Measurements from ENCODE around the gene CCDC117. TPM values are rescaled to one million over a fixed set of nuclear protein-coding genes. Genes with fewer than 3 reads are reported as not detected.
"Not testable (repeated sequence)": the region's sequence is repeated elsewhere in the genome, so short reads cannot be mapped to it uniquely, and the experiment has no call there.

CCDC117 gene
- total RNA-seq, 4 donors from 2014 or later: 19.9 to 27.4 (median 20.1) TPM

DNA sequence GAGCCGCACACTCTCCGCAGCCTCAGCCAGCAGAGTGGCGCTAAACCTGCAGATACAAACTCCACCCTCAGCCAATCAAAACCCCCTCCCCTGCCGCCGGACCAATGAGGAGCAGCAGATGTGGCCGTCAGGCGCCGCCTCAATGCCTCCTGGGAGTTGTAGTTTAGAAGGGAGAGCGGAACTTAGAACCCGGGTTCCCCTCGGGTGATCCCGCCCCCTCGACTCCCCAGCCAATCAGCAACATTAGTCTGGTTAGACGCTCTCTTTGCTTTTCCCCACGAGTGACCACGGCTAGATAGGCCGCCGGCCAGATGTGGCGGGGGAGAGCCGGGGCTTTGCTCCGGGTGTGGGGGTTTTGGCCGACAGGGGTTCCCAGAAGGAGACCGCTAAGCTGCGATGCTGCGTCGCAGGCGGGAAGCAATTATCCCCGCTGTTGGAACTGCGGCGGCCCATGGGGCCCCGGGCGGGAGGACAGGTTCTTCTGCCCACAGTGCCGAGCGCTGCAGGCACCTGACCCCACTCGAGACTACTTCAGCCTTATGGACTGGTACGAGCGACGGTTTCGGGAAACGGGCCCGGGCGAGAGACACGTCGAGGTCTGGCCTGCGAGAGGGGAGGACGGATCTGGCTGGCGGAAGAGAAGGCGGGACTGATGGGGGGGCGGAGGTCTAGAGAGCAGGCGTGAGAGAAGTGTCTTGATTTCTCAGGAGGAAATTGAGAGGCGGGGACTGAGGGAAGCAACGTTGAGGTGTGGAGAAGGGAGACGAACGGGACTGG is 30.5 kb upstream of the CCDC117 start, which contains the start of the genes CHEK2 and HSCB:
CHEK2 (minus strand) TSS at position 36 of the 777 bp plus-strand sequence. CDS start 7,099 bp downstream, outside the sequence.
HSCB (plus strand) TSS at position 255 of the 777 bp plus-strand sequence; CDS start at position 312, 57 bp downstream.
- under 1% methylated on average over 21 of the region's 54 CpGs for WGBS
- H3K27me3 ChIP-seq: no peaks in the 10 kb centered on the region
- intact Hi-C loops (cut with DNase I): loop anchor here (10.0 kb wide), 1 partner anchor 137 kb away; no protein-coding TSS in a partner anchor
- peaks cover 10 to 20% (median 17%) of the 10 kb centered on the region in 4 donors for H3K4me1 ChIP-seq
- H3K4me3 ChIP-seq: peak within 1 kb of the TSS; percentile 68 to 100 (median 88)
- peak within 1 kb of the TSS; percentile 94 to 100 (median 97) for H3K27ac ChIP-seq (replicated peaks in 1 of 4)
- DNase-seq (ENCODE audit: extremely low spot score): peak; percentile 100
- no peaks in the 10 kb centered on the region for H3K9me3 ChIP-seq
- H3K36me3 ChIP-seq: peaks cover 28 to 34% (median 32%) of the 10 kb centered on the region in 4 donors
- TF ChIP-seq POLR2A (IDR thresholded peaks at IDR 0.05; ENCODE audit: low read depth) (peak; percentile 42), POLR2AphosphoS5 (IDR thresholded peaks at IDR 0.05) (peak; percentile 86 to 87), EP300 (IDR thresholded peaks at IDR 0.05) (no peak)
- TF ChIP-seq, protein P1, sequence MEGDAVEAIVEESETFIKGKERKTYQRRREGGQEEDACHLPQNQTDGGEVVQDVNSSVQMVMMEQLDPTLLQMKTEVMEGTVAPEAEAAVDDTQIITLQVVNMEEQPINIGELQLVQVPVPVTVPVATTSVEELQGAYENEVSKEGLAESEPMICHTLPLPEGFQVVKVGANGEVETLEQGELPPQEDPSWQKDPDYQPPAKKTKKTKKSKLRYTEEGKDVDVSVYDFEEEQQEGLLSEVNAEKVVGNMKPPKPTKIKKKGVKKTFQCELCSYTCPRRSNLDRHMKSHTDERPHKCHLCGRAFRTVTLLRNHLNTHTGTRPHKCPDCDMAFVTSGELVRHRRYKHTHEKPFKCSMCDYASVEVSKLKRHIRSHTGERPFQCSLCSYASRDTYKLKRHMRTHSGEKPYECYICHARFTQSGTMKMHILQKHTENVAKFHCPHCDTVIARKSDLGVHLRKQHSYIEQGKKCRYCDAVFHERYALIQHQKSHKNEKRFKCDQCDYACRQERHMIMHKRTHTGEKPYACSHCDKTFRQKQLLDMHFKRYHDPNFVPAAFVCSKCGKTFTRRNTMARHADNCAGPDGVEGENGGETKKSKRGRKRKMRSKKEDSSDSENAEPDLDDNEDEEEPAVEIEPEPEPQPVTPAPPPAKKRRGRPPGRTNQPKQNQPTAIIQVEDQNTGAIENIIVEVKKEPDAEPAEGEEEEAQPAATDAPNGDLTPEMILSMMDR (IDR thresholded peaks at IDR 0.05): no peak

DNA sequence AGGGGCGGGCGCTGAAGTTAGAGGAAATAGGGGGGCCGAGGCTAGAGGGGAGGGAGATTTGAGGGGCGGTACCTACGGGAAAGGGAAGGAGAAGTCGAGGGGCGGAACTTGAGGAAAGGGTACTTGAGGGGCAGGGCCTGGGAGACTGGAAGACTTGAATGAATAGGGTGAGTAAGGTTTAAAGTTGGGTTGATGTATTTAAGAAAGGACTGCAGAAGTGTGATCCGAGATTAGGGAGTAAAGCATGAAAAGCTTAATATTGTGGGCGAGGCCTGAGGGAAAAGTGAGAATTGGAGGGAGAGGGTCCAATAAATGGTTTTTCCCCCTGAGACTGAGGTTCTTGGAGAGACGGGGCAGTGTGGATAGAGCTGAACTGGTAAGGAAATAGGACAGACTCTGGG is 29.9 kb upstream of the CCDC117 start:
- Histone ChIP-seq H3K9me3 (no peaks in the 10 kb centered on the region), H3K36me3 (peaks cover 32 to 40% (median 37%) of the 10 kb centered on the region in 4 donors), H3K27ac (replicated peaks in 1 of 4) (peak overlapping the region; percentile 94 to 100 (median 97)), H3K27me3 (no peaks in the 10 kb centered on the region), H3K4me1 (peaks cover 10 to 20% (median 17%) of the 10 kb centered on the region in 4 donors), H3K4me3 (peak overlapping the region; percentile 68 to 100 (median 88))
- intact Hi-C loops (cut with DNase I): loop anchor here (10.0 kb wide), 1 partner anchor 138 kb away; no protein-coding TSS in a partner anchor
- DNase-seq (ENCODE audit: extremely low spot score): no peak
- under 1% methylated on average over 10 of the region's 10 CpGs for WGBS
- TF ChIP-seq POLR2AphosphoS5 (IDR thresholded peaks at IDR 0.05) (no peak), EP300 (IDR thresholded peaks at IDR 0.05) (no peak), POLR2A (IDR thresholded peaks at IDR 0.05; ENCODE audit: low read depth) (no peak)
- TF ChIP-seq, protein P1 (IDR thresholded peaks at IDR 0.05): no peak

DNA sequence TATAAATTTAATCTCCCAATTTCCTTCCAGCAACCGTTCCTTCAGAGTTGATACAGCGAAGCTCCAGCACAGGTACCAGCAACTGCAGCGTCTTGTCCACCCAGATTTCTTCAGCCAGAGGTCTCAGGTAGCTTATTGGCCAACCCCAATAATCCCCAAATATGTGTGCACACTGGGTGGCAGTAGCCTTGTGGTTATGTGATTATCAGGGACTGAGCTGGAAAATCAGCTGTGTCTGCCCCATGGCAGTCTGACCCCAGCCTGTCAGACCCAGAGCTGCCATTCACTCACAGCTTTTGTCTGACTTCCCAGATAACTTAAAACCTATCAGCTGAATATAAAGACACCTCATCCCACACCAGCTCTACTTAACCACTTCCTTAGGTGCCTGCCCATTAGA is 28.6 kb upstream of the CCDC117 start:
- TF ChIP-seq POLR2A (IDR thresholded peaks at IDR 0.05; ENCODE audit: low read depth): no peak
- no peak for TF ChIP-seq EP300 (IDR thresholded peaks at IDR 0.05)
- TF ChIP-seq POLR2AphosphoS5 (IDR thresholded peaks at IDR 0.05): no peak
- TF ChIP-seq, protein P1 (IDR thresholded peaks at IDR 0.05): no peak
- peaks cover 10 to 20% (median 17%) of the 10 kb centered on the region in 4 donors for H3K4me1 ChIP-seq
- no peak overlapping the region for H3K27ac ChIP-seq (replicated peaks in 1 of 4)
- H3K9me3 ChIP-seq: no peaks in the 10 kb centered on the region
- H3K4me3 ChIP-seq: no peak overlapping the region
- 96% methylated on average over 3 of the region's 3 CpGs for WGBS
- intact Hi-C loops (cut with DNase I): loop anchor here (10.0 kb wide), 1 partner anchor 139 kb away; no protein-coding TSS in a partner anchor
- no peaks in the 10 kb centered on the region for H3K27me3 ChIP-seq
- H3K36me3 ChIP-seq: peaks cover 41 to 53% (median 49%) of the 10 kb centered on the region in 4 donors
- no peak for DNase-seq (ENCODE audit: extremely low spot score)

DNA sequence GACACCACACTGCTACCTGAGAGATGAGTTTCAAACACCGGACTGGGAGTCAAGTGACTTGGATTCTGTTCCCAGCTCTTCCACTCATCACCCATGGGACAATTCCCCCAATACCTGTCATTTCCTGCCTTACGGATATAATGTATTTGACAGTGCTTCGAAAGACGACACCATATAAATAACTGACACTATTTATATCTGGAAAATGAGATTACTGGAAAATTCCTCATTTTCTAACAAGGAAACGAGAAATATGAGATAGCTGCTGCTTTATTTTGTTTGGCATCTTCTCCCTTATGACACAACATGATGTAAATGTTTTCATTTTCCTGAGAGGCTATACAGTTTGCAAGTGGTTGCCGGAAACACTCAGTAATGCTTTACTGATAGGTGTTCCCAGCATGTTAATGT is 22.0 kb upstream of the CCDC117 start:
- H3K36me3 ChIP-seq: peaks cover 27 to 62% (median 49%) of the 10 kb centered on the region in 4 donors
- no peak for TF ChIP-seq EP300 (IDR thresholded peaks at IDR 0.05)
- intact Hi-C loops (cut with DNase I): no loop called here

DNA sequence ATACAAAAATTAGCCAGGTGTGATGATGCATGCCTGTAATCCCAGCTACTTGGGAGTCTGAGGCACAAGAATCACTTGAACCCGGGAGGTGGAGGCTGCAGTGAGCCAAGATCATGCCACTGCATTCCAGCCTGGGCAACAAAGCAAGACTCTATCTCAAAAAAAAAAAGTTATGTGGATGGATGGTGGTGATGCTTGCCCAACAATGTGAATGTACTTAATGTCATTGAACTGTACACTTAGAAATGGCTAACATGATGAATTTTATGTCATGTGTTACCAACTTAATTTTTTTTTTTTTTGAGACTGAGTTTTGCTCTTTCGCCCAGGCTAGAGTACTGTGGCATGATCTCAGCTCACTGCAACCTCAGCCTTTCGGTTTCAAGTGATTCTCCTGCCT is 18.0 kb upstream of the CCDC117 start:
- DNase-seq (ENCODE audit: extremely low spot score); H3K4me1 ChIP-seq; H3K9me3 ChIP-seq; intact Hi-C loops (cut with DNase I); H3K4me3 ChIP-seq; H3K27ac ChIP-seq (replicated peaks in 1 of 4); H3K27me3 ChIP-seq: not testable (repeated sequence)
- WGBS: 93% methylated on average over 3 of the region's 3 CpGs
- peaks cover 0 to 30% (median 14%) of the 10 kb centered on the region in 4 donors for H3K36me3 ChIP-seq

More for the DNA sequence above, 22.0 kb upstream of the CCDC117 start:
- no peaks in the 10 kb centered on the region for H3K9me3 ChIP-seq
- H3K27ac ChIP-seq (replicated peaks in 1 of 4): no peak overlapping the region
- no peaks in the 10 kb centered on the region for H3K4me1 ChIP-seq
- no peaks in the 10 kb centered on the region for H3K27me3 ChIP-seq
- H3K4me3 ChIP-seq: no peak overlapping the region
- WGBS: 66% methylated on average over 6 of the region's 6 CpGs
- no peak for DNase-seq (ENCODE audit: extremely low spot score)
